Limb (tissue), 2 donors: ENCODE measurements around the gene BRWD1.
"Not testable (repeated sequence)": the region's sequence is repeated elsewhere in the genome, so short reads cannot be mapped to it uniquely, and the experiment has no call there.

Experiments used
- DNase-seq, 2 donors: peaks; one replicate each; pipeline ENCODE4 v3.0.0-alpha.2; 2016; ENCODE audit errors: extremely low spot score in 2 of 2

The BRWD1 gene

GRCh38 chr21:39282911-39283310 is 30.5 kb downstream of the BRWD1 start:
- no peak for DNase-seq

- DNase-seq: no peak
These were observed 31.6 kb downstream of the BRWD1 start for GRCh38 chr21:39281853-39282252.

- DNase-seq: no peak
These were observed 32.2 kb downstream of the BRWD1 start for GRCh38 chr21:39281207-39281606.

- DNase-seq: no peak
These were observed 43.8 kb downstream of the BRWD1 start for GRCh38 chr21:39269620-39270019.

GRCh38 chr21:39265603-39266002 is 47.8 kb downstream of the BRWD1 start:
- DNase-seq: no peak

- DNase-seq: no peak
These were observed 50.1 kb downstream of the BRWD1 start for GRCh38 chr21:39263372-39263771.

GRCh38 chr21:39258207-39258606 is 55.2 kb downstream of the BRWD1 start:
- DNase-seq: no peak

- DNase-seq: no peak
These were observed 62.1 kb downstream of the BRWD1 start for GRCh38 chr21:39251326-39251725.

GRCh38 chr21:39238275-39238674 is 75.2 kb downstream of the BRWD1 start:
- no peak for DNase-seq

- DNase-seq: no peak
These were observed 80.6 kb downstream of the BRWD1 start for GRCh38 chr21:39232861-39233291.

- DNase-seq: no peak
These were observed 88.5 kb downstream of the BRWD1 start for GRCh38 chr21:39224930-39225329.

- no peak for DNase-seq
These were observed 91.4 kb downstream of the BRWD1 start for GRCh38 chr21:39221997-39222486.

- no peak for DNase-seq
These were observed 92.0 kb downstream of the BRWD1 start for GRCh38 chr21:39221282-39221996.

- not testable (repeated sequence) for DNase-seq
These were observed 92.6 kb downstream of the BRWD1 start for GRCh38 chr21:39220875-39221274.

- DNase-seq: no peak
These were observed 93.3 kb downstream of the BRWD1 start for GRCh38 chr21:39220150-39220549.

- DNase-seq: no peak
These were observed 95.4 kb downstream of the BRWD1 start for GRCh38 chr21:39218082-39218409.

- no peak for DNase-seq
These were observed 95.9 kb downstream of the BRWD1 start for GRCh38 chr21:39217356-39218081.

- DNase-seq: no peak
These were observed 97.1 kb downstream of the BRWD1 start for GRCh38 chr21:39216290-39216689.

GRCh38 chr21:39215078-39215477 is 98.4 kb downstream of the BRWD1 start:
- no peak for DNase-seq

- DNase-seq: no peak
These were observed 104.1 kb downstream of the BRWD1 start for GRCh38 chr21:39209334-39209688.

- DNase-seq: no peak
These were observed 104.7 kb downstream of the BRWD1 start for GRCh38 chr21:39208624-39209333.

GRCh38 chr21:39204134-39204533 is 109.3 kb downstream of the BRWD1 start:
- DNase-seq: no peak
